ENCODE data around the gene ELOVL6.

DNA sequence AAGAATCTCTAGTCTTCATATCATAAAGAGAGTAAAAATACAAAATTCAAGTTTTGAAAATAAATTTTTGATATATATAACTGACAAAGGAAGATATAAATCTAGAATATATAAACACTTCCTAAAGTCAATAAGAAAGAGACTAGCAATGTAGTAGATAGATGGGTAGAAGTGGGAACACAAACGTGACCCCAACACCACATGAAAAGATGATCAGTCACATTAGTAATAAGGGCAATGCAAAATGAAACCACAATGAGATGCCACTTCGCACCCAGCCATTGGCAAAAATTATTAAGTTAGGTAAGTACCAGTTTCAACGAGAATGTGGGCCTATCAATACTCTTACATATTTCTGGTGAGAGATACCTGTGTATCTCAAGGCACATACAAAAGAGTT, 179.3 kb downstream of the ELOVL6 start:
- no peak for TF ChIP-seq POLR2AphosphoS5 (IDR thresholded peaks at IDR 0.05)
- TF ChIP-seq, protein P1, sequence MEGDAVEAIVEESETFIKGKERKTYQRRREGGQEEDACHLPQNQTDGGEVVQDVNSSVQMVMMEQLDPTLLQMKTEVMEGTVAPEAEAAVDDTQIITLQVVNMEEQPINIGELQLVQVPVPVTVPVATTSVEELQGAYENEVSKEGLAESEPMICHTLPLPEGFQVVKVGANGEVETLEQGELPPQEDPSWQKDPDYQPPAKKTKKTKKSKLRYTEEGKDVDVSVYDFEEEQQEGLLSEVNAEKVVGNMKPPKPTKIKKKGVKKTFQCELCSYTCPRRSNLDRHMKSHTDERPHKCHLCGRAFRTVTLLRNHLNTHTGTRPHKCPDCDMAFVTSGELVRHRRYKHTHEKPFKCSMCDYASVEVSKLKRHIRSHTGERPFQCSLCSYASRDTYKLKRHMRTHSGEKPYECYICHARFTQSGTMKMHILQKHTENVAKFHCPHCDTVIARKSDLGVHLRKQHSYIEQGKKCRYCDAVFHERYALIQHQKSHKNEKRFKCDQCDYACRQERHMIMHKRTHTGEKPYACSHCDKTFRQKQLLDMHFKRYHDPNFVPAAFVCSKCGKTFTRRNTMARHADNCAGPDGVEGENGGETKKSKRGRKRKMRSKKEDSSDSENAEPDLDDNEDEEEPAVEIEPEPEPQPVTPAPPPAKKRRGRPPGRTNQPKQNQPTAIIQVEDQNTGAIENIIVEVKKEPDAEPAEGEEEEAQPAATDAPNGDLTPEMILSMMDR (IDR thresholded peaks at IDR 0.05), result no peak

Data from stomach (tissue), 4 donors.